Heart right ventricle (tissue), 16 donors: ENCODE results near the gene ALX4. TPM values are rescaled to one million over a fixed set of nuclear protein-coding genes. Genes with fewer than 3 reads are reported as not detected.

Source experiments
- ATAC-seq, 8 donors: fragments of 200-7000 bp; cut with Tn5 transposase; one replicate each; pipeline ENCODE4 v1.9.1; 2020; ENCODE audit warnings: mild to moderate bottlenecking in 8 of 8, moderate library complexity in 8 of 8, moderate number of reproducible peaks in 1 of 8
- DNase-seq, 2 donors: peaks; one replicate each; pipeline ENCODE4 v3.0.0-alpha.2; 2020
- H3K27ac ChIP-seq, 10 donors: fragments of 200-600 bp; sonication (generic) in 2 of 10; one replicate each; pipeline versions ENCODE4 v1.5.0 to v1.8.0; 2020 to 2022; ENCODE audit warnings: mild to moderate bottlenecking in 3 of 10
- H3K27me3 ChIP-seq, 7 donors: fragments of 200-600 bp; one replicate each; pipeline ENCODE4 v1.8.0; 2021 to 2022; ENCODE audit warnings: mild to moderate bottlenecking in 2 of 7
- H3K36me3 ChIP-seq, 9 donors: fragments of 200-600 bp; sonication (generic) in 1 of 9; one replicate each; pipeline versions ENCODE4 v1.5.0 to v1.8.0; 2020 to 2022; ENCODE audit warnings: mild to moderate bottlenecking in 2 of 9
- H3K4me1 ChIP-seq, 9 donors: fragments of 200-600 bp; sonication (generic) in 1 of 9; one replicate each; pipeline versions ENCODE4 v1.5.0 to v1.8.0; 2020 to 2022; ENCODE audit warnings: mild to moderate bottlenecking in 4 of 9
- H3K4me3 ChIP-seq, 10 donors: fragments of 200-600 bp; sonication (generic) in 2 of 10; one replicate each; pipeline versions ENCODE4 v1.5.0 to v1.8.0; 2020 to 2022; ENCODE audit warnings: mild to moderate bottlenecking in 7 of 10, moderate library complexity in 2 of 10
- H3K9me3 ChIP-seq, 11 donors: fragments of 200-600 bp in 10 of 11; sonication (generic) in 2 of 11; one replicate each; pipeline versions ENCODE4 v1.5.0 to v1.8.0; 2013 to 2022; ENCODE audit warnings: mild to moderate bottlenecking in 2 of 11, control low read depth in 1 of 11, moderate library complexity in 1 of 11
- whole genome bisulfite sequencing, 2 donors: extraction: QIAGEN DNeasy Blood & Tissue Kit; methylation state at CpG; one replicate each; pipeline ENCODE4 v1.1.7; 2013; ENCODE audit warnings: inconsistent platforms in 1 of 2; 5-methylcytosine and 5-hydroxymethylcytosine counted together
- intact Hi-C, 10 donors: fragments of 100-400 bp; cut with DNase I; formaldehyde crosslinking; loops; one replicate each; pipeline versions ENCODE4 v1.11.1 to v1.14.2; 2022
- polyA plus RNA-seq, 2 donors: library from polyadenylated mRNA; stranded (reverse); fragments of 200-250 nt; gene quantifications; one replicate each; pipeline ENCODE4 v1.2.3, GENCODE V29; 2013
- total RNA-seq, 10 donors: library from RNA; stranded (reverse); fragmentation: NEBNext Ultra II Directional in 3 of 10; extraction: Animal tissue kit (Norgen Biotek cat#: 25700) in 3 of 10; gene quantifications; one replicate each; pipeline versions ENCODE4 v1.2.1 to v1.2.4, GENCODE V29; 2021 to 2023
- TF ChIP-seq, protein P1 (sequence below), 9 donors: fragments of 200-600 bp; sonication (generic) in 2 of 9; IDR thresholded peaks; one replicate each; pipeline versions ENCODE4 v1.5.0 to v1.8.0; 2021 to 2022; ENCODE audit warnings: antibody characterized with exemption in 9 of 9, mild to moderate bottlenecking in 5 of 9, moderate library complexity in 1 of 9
- donor health status: Arrhythmogenic right ventricular cardiomyopathy.
- donor health status: ischemic (EF 13 %, LVEDD 7.1; RV severe dilation, severe dysfunction).
- donor health status: healthy with polysubstance abuse.
- donor health status: DM: no; HTN: yes; CAD: no.
- donor health status: DM: no; HTN: no; CAD: no.
- donor health status: ischemic (EF 25% LVEDD 6.9; RV normal size, moderate dysfunction).
- donor health status: ischemic (EF 25% LVEDD 5.7; RV mildly dilated, moderate dysfunction).
- donor health status: healthy.
- donor health status: DM: yes; HTN: yes; CAD: no.
- donor health status: Ischemic cardiomyopathy.
- donor health status: ischemic (EF 35%, LVEDD 5.7; RV mildly dilated, moderate dysfunction).
- donor health status: nonischemic (EF 11% LVEDD 7.7; RV severe dilation, severe dysfunction).
- donor health status: DM: yes; HTN: yes; CAD: no.
- donor health status: PGD.
- donor health status: ischemic (EF 29% LVEDD 5.4; RV normal size, mild dysfunction).
- donor health status: nonischemic (EF 23%, LVEDD 6.1; RV moderate dilation, normal function).

Gene ALX4
- total and polyA plus RNA-seq, 12 donors: 0.01 to 0.07 (median 0.06) TPM; not detected in 5

GRCh38 chr11:44305470-44306051, 4.4 kb downstream of the ALX4 start:
- Histone ChIP-seq H3K9me3 (no peaks in the 10 kb centered on the region), H3K4me3 (peak overlapping the region; percentile 32 to 59 (median 56)), H3K36me3 (no peaks in the 10 kb centered on the region), H3K4me1 (peaks cover 17 to 43% (median 34%) of the 10 kb centered on the region in 9 donors), H3K27ac (no peak overlapping the region), H3K27me3 (peaks cover 44 to 100% (median 98%) of the 10 kb centered on the region in 7 donors)
- intact Hi-C loops: no loop called here
- no peak for DNase-seq
- TF ChIP-seq, protein P1, sequence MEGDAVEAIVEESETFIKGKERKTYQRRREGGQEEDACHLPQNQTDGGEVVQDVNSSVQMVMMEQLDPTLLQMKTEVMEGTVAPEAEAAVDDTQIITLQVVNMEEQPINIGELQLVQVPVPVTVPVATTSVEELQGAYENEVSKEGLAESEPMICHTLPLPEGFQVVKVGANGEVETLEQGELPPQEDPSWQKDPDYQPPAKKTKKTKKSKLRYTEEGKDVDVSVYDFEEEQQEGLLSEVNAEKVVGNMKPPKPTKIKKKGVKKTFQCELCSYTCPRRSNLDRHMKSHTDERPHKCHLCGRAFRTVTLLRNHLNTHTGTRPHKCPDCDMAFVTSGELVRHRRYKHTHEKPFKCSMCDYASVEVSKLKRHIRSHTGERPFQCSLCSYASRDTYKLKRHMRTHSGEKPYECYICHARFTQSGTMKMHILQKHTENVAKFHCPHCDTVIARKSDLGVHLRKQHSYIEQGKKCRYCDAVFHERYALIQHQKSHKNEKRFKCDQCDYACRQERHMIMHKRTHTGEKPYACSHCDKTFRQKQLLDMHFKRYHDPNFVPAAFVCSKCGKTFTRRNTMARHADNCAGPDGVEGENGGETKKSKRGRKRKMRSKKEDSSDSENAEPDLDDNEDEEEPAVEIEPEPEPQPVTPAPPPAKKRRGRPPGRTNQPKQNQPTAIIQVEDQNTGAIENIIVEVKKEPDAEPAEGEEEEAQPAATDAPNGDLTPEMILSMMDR (IDR thresholded peaks at IDR 0.05): no peak
- peak in 2 of 8 donors; percentile 24 to 40 for ATAC-seq
- 10 to 14% methylated on average over 41 of the region's 41 CpGs for WGBS, 2 donors

DNA sequence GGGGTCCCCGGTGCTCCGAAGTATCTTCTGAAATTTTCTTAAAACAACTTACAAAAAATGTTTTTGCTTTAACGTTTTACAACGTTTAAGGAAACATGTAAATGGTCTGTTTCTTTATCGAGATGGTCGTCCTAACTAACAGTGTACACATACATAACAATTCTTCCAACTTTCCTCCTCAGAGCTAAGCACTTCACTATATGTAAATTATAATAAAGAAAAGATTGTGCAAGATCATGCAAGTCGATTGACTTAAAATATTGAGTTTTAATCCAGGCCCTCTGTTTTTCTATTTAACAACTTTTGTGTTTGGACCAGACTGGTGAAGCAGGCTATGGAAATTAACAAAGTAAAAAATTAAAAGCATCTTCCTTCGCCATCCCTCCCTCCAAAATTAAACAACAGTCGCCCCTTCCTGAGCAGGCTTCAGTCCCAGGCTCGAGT, 4.9 kb downstream of the ALX4 start:
- Histone ChIP-seq H3K9me3 (no peaks in the 10 kb centered on the region), H3K27me3 (peaks cover 40 to 98% (median 97%) of the 10 kb centered on the region in 7 donors), H3K4me1 (peaks cover 17 to 38% (median 31%) of the 10 kb centered on the region in 9 donors), H3K4me3 (peak overlapping the region in 9 of 10 donors; percentile 36 to 59 (median 57)), H3K36me3 (no peaks in the 10 kb centered on the region), H3K27ac (no peak overlapping the region)
- intact Hi-C loops: no loop called here
- no peak for ATAC-seq
- no peak for DNase-seq
- WGBS, 2 donors: 11 to 20% methylated on average over 10 of the region's 10 CpGs
- TF ChIP-seq, protein P1 (IDR thresholded peaks at IDR 0.05): no peak

DNA sequence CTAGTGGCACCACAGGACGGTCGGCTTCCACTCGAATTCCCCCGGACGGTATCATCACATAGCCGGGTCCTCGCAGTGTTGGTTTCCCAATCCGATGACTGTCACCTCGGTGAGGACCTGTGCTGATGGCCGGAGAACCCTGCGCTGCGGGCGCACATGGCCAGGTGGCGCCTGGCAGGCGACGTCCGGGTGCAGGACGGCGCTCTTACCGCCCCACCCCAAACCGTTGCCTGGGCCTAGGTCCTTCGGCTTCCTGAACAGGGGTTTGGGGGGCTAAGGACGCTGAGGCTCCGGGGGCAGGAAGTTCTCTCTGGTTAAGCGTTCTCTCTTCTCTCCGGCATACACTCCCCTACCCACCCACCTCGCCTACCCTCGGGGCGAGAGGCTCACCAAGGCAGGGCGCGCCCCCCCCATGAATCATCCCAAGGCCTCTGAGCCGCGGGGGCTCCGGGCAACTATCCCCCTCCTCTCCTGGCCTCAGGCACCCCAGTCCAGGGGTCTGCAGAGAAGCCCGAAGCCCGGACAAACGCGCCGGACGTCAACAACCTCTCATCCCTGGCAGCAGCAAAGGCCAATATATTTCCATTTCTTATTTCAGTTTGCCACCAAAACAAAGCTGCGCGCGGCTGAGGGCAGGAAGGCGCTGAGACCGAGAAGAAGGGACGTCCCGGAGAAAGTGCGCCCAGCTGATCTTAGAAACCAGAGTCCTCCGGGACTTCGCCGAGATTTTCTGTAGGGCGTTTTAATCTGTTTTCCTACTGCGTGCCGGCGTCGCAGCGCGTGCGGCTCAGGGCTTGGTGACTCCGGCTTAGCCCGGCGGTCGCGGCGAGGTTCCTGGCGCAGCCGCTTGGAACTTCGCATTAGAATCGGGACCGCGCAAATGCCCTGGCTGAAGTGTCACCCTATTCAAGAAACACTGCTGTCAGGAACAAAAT, 5.6 kb downstream of the ALX4 start:
- WGBS, 2 donors: 11 to 15% methylated on average over 71 of the region's 71 CpGs
- Histone ChIP-seq H3K36me3 (no peaks in the 10 kb centered on the region), H3K4me1 (peaks cover 11 to 31% (median 24%) of the 10 kb centered on the region in 9 donors), H3K27ac (no peak overlapping the region), H3K4me3 (peak overlapping the region in 5 of 10 donors; percentile 19 to 57 (median 35)), H3K27me3 (peaks cover 33 to 96% (median 90%) of the 10 kb centered on the region in 7 donors), H3K9me3 (no peaks in the 10 kb centered on the region)
- DNase-seq (no peak), ATAC-seq (peak in 1 of 8 donors; percentile 30)
- TF ChIP-seq, protein P1 (IDR thresholded peaks at IDR 0.05): no peak
- intact Hi-C loops: loop anchor here in 2 of 10 donors (5.0 kb wide), 2 partner anchors 48 to 52 kb away; no protein-coding TSS in a partner anchor

DNA sequence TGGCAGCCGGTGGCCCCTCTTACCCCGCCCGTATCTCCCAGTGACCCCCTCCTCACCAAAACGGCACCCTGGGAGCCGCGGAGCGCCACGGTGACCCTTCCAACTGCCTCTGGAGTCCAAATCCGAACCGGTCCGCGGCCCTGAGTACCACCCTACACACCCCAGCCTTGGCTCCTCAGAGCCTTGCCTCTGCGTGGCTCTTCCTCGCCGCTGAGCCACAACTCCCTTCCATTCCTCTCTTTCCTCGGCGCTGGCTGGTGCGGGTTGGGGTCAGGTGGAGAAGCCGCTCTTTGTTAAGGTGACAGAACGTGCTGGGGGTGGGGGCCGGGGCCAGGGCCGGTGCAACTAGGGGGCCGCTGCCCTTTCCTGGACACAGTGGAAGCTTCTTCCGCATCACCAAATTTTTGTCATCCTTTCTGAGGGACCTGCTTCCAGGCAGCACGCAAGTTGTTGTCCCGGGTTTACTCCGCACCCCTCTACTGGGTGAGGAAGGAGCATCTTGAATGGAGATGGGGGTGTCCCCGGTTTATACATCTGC, 6.5 kb downstream of the ALX4 start:
- intact Hi-C loops: loop anchor here in 2 of 10 donors (5.0 kb wide), 2 partner anchors 49 to 51 kb away; no protein-coding TSS in a partner anchor
- no peak overlapping the region for H3K4me3 ChIP-seq
- H3K9me3 ChIP-seq: no peaks in the 10 kb centered on the region
- H3K27me3 ChIP-seq: peaks cover 25 to 93% (median 81%) of the 10 kb centered on the region in 7 donors
- no peaks in the 10 kb centered on the region for H3K36me3 ChIP-seq
- no peak for DNase-seq
- no peak overlapping the region for H3K27ac ChIP-seq
- H3K4me1 ChIP-seq: peaks cover 9 to 28% (median 21%) of the 10 kb centered on the region in 9 donors
- 23 to 24% methylated on average over 28 of the region's 28 CpGs for WGBS, 2 donors
- TF ChIP-seq, protein P1 (IDR thresholded peaks at IDR 0.05): no peak
- no peak for ATAC-seq
